GM19193 (cell line): ENCODE data around the gene TRABD2B.

Experiments
- POLR2A ChIP-seq: IDR thresholded peaks from 4 replicates; pipeline ENCODE4 v1.6.1; 2011; ENCODE audit not compliant: insufficient read depth, insufficient read length; ENCODE audit errors: extremely low read depth

Gene TRABD2B

GRCh38 chr1:47785118-47785517, 212.1 kb downstream of the TRABD2B start:
- TF ChIP-seq POLR2A, result no peak

- TF ChIP-seq POLR2A, result no peak
Observed at GRCh38 chr1:47784497-47784822, 212.7 kb downstream of the TRABD2B start.

- TF ChIP-seq POLR2A, result no peak
Observed at GRCh38 chr1:47783638-47784496, 213.3 kb downstream of the TRABD2B start.

GRCh38 chr1:47782414-47783166, 214.6 kb downstream of the TRABD2B start:
- TF ChIP-seq POLR2A, result no peak

GRCh38 chr1:47781171-47781959, 215.8 kb downstream of the TRABD2B start:
- no peak for TF ChIP-seq POLR2A

- TF ChIP-seq POLR2A, result no peak
Observed at GRCh38 chr1:47780469-47780995, 216.7 kb downstream of the TRABD2B start.

GRCh38 chr1:47779613-47780012, 217.6 kb downstream of the TRABD2B start:
- no peak for TF ChIP-seq POLR2A

GRCh38 chr1:47778280-47778679, 218.9 kb downstream of the TRABD2B start:
- TF ChIP-seq POLR2A, result no peak

GRCh38 chr1:47777322-47777721, 219.9 kb downstream of the TRABD2B start:
- no peak for TF ChIP-seq POLR2A

GRCh38 chr1:47776667-47777131, 220.5 kb downstream of the TRABD2B start:
- TF ChIP-seq POLR2A, result no peak

GRCh38 chr1:47774986-47775834, 222.0 kb downstream of the TRABD2B start:
- no peak for TF ChIP-seq POLR2A

GRCh38 chr1:47772960-47773682, 224.1 kb downstream of the TRABD2B start:
- TF ChIP-seq POLR2A, result no peak

GRCh38 chr1:47772281-47772680, 224.9 kb downstream of the TRABD2B start:
- no peak for TF ChIP-seq POLR2A

- no peak for TF ChIP-seq POLR2A
Observed at GRCh38 chr1:47771751-47772150, 225.4 kb downstream of the TRABD2B start.

- TF ChIP-seq POLR2A, result no peak
Observed at GRCh38 chr1:47769983-47770382, 227.2 kb downstream of the TRABD2B start.
